Measurements from ENCODE around the gene RAB11FIP4. TPM values are rescaled to one million over a fixed set of nuclear protein-coding genes. Genes with fewer than 3 reads are reported as not detected.
A peak's percentile ranks its signal among the peaks of the same experiment; 100 is the strongest.

The RAB11FIP4 gene
- total RNA-seq, 1 donor: 0.72 TPM

DNA sequence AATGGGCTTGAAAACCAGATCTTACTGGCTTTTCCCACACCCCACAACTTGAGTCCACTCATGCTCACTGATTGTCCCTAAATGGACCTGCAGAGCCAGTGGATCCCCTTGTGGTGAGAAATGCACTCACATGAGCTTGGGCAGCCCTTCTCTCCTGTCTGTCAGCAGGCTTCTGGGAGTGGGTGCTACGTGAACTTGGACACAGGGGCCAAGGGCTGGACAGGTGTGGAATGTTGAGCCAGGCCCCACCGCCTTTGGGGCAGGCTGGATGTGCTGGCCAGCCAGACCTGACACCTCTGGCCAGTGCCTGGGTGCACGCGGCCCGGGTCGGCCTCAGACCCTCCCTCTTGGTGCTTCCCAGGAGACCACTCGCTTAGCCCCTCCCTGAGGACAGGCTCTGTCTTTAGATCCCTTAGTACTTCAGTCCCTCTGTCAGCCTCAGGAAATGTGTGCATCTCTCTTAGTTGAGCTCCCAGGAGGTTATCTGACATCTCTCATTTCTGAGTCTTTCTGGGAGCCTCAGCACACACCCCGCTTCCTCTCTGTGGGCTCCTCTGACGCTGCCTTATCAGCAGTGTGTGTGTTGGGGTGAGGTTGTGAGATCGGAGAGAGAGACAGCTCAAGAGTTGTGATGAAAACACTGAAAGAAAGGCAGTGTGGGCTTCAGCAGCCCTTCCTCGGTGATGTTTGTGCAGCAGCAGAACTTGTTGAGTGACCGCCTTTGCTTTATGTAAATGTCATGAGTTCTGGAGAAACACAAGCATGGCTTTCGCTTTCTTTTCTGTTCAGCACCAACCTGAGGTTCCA is 117.0 kb downstream of the RAB11FIP4 start:
- peak overlapping the region; percentile 18 for H3K4me3 ChIP-seq (ENCODE audit: insufficient read depth, low read length)
- H3K36me3 ChIP-seq (ENCODE audit: insufficient read depth, low read length): no peaks in the 10 kb centered on the region
- no peaks in the 10 kb centered on the region for H4K20me1 ChIP-seq (ENCODE audit: insufficient read depth, low read length)
- no peaks in the 10 kb centered on the region for H3K79me2 ChIP-seq (ENCODE audit: insufficient read depth, low read length)
- peak overlapping the region; percentile 45 for H3K4me2 ChIP-seq (ENCODE audit: insufficient read depth, low read length)
- peak; percentile 75 for DNase-seq (ENCODE audit: insufficient read length, low spot score, missing footprints)
- no peaks in the 10 kb centered on the region for H3K9me3 ChIP-seq (ENCODE audit: low read depth, low read length)
- peak; percentile 38 for TF ChIP-seq CTCF (IDR thresholded peaks at IDR 0.05; ENCODE audit: extremely low read depth, low read depth, low read length)
- peak overlapping the region; percentile 73 for H2AFZ ChIP-seq (ENCODE audit: low read length)
- H3K4me1 ChIP-seq (ENCODE audit: insufficient read depth, low read length): peaks cover 7% of the 10 kb centered on the region
- H3K27ac ChIP-seq (ENCODE audit: low read depth, low read length): no peak overlapping the region
- peaks cover 1% of the 10 kb centered on the region for H3K27me3 ChIP-seq (ENCODE audit: insufficient read depth, low read length)

DNA sequence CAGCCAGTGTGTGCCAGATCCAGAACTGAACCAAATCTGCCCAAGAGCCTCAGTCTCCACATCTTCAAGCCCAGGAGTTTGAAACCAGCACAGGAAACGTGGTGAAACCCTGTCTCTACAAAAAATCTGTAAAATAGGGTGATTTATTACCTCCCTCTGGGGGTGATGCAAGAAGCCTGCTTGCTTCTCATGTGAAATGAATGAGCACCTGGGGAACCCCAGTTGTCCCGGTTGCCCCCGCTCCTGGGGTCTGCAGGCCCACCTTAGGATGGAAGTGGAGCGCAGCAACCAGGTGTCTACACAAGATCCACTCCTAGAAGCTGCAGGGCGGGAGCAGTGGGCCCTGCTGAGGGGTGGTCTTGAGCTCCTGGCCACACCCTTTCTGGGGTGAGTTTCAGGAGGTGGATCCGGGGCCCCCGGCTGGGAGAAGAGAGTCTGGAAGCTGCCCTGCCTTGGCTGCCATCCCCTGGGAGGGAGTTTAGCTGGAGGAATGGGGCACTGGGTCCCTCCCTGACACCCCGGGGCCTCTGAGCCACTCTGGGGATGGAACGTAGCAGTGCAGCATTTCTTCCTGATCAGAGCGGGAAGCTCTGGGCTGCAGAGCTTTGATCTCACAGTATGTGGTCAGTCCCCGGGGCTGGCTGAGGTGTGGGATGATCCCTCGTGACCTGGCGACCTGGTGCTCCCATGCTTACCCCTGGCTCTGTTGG is 117.8 kb downstream of the RAB11FIP4 start:
- Histone ChIP-seq H3K9me3 (ENCODE audit: low read depth, low read length) (no peaks in the 10 kb centered on the region), H2AFZ (ENCODE audit: low read length) (peak overlapping the region; percentile 73), H3K36me3 (ENCODE audit: insufficient read depth, low read length) (no peaks in the 10 kb centered on the region), H3K4me2 (ENCODE audit: insufficient read depth, low read length) (peak overlapping the region; percentile 45), H3K4me1 (ENCODE audit: insufficient read depth, low read length) (peaks cover 7% of the 10 kb centered on the region), H3K79me2 (ENCODE audit: insufficient read depth, low read length) (no peaks in the 10 kb centered on the region), H3K27ac (ENCODE audit: low read depth, low read length) (no peak overlapping the region), H3K27me3 (ENCODE audit: insufficient read depth, low read length) (no peaks in the 10 kb centered on the region), H4K20me1 (ENCODE audit: insufficient read depth, low read length) (no peaks in the 10 kb centered on the region), H3K4me3 (ENCODE audit: insufficient read depth, low read length) (peak overlapping the region; percentile 18)
- DNase-seq (ENCODE audit: insufficient read length, low spot score, missing footprints): peak; percentile 36
- TF ChIP-seq CTCF (IDR thresholded peaks at IDR 0.05; ENCODE audit: extremely low read depth, low read depth, low read length): no peak

DNA sequence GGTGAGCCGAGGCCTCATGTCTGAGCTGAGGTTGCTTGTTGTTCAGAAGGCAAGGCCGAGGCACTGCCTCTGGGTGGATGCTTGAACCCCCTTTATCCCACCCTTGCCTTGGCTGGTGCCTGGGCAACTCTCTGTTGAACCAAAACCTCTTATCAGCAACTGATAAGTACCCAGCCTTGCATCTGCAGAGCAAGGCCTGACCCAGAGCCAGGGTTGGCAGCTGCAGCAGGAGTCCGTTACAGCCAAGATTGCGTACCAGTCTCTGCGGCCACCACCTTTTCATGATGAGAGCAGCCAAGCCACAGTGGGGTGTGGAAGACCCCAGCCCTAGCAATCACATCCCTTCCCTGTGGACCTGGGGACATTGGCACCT is 118.3 kb downstream of the RAB11FIP4 start:
- Histone ChIP-seq H3K79me2 (ENCODE audit: insufficient read depth, low read length) (no peaks in the 10 kb centered on the region), H3K4me3 (ENCODE audit: insufficient read depth, low read length) (no peak overlapping the region)

More for the DNA sequence above, 118.3 kb downstream of the RAB11FIP4 start:
- H3K27me3 ChIP-seq (ENCODE audit: insufficient read depth, low read length): no peaks in the 10 kb centered on the region
- H3K9me3 ChIP-seq (ENCODE audit: low read depth, low read length): no peaks in the 10 kb centered on the region
- no peaks in the 10 kb centered on the region for H4K20me1 ChIP-seq (ENCODE audit: insufficient read depth, low read length)
- H3K4me1 ChIP-seq (ENCODE audit: insufficient read depth, low read length): peaks cover 7% of the 10 kb centered on the region
- H2AFZ ChIP-seq (ENCODE audit: low read length): no peak overlapping the region
- no peak overlapping the region for H3K27ac ChIP-seq (ENCODE audit: low read depth, low read length)
- H3K36me3 ChIP-seq (ENCODE audit: insufficient read depth, low read length): no peaks in the 10 kb centered on the region
- no peak overlapping the region for H3K4me2 ChIP-seq (ENCODE audit: insufficient read depth, low read length)
- peak; percentile 14 for DNase-seq (ENCODE audit: insufficient read length, low spot score, missing footprints)
- no peak for TF ChIP-seq CTCF (IDR thresholded peaks at IDR 0.05; ENCODE audit: extremely low read depth, low read depth, low read length)

Data from osteoblast (primary cell).